Liver (tissue), 3 donors: ENCODE measurements around the gene FGF5.

Experiments
- GABPA ChIP-seq, 2 donors: IDR thresholded peaks in 1 of 2; conservative IDR thresholded peaks in 1 of 2; 2 replicates each; pipeline ENCODE4 v1.6.1; 2016; ENCODE audit warnings: antibody characterized with exemption in 2 of 2, mild to moderate bottlenecking in 1 of 2, moderate library complexity in 1 of 2
- RXRA ChIP-seq, 2 donors: IDR thresholded peaks; 2 replicates each; pipeline ENCODE4 v1.6.1; 2017 to 2018; ENCODE audit warnings: antibody characterized with exemption in 2 of 2, mild to moderate bottlenecking in 1 of 2
- SP1 ChIP-seq: IDR thresholded peaks from 2 replicates; pipeline ENCODE4 v1.6.1; 2018; ENCODE audit warnings: antibody characterized with exemption, mild to moderate bottlenecking
- TAF1 ChIP-seq: conservative IDR thresholded peaks from 2 replicates; pipeline ENCODE4 v1.6.1; 2016; ENCODE audit warnings: antibody characterized with exemption, mild to moderate bottlenecking
- YY1 ChIP-seq: IDR thresholded peaks from 2 replicates; pipeline ENCODE4 v1.6.1; 2016; ENCODE audit warnings: antibody characterized with exemption, mild to moderate bottlenecking
- TF ChIP-seq, protein P1 (sequence below): fragments of 150-350 bp; IDR thresholded peaks from 2 replicates; pipeline ENCODE4 v1.5.1; 2017; ENCODE audit warnings: improper control_type of control experiment, low read depth, low read length; ENCODE audit not compliant: missing input control
- donor health status: healthy.
- donor health status: healthy.

- TF ChIP-seq, protein P1, sequence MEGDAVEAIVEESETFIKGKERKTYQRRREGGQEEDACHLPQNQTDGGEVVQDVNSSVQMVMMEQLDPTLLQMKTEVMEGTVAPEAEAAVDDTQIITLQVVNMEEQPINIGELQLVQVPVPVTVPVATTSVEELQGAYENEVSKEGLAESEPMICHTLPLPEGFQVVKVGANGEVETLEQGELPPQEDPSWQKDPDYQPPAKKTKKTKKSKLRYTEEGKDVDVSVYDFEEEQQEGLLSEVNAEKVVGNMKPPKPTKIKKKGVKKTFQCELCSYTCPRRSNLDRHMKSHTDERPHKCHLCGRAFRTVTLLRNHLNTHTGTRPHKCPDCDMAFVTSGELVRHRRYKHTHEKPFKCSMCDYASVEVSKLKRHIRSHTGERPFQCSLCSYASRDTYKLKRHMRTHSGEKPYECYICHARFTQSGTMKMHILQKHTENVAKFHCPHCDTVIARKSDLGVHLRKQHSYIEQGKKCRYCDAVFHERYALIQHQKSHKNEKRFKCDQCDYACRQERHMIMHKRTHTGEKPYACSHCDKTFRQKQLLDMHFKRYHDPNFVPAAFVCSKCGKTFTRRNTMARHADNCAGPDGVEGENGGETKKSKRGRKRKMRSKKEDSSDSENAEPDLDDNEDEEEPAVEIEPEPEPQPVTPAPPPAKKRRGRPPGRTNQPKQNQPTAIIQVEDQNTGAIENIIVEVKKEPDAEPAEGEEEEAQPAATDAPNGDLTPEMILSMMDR = no peak
- TF ChIP-seq SP1 (no peak), RXRA (IDR thresholded peaks at IDR 0.05) (no peak), GABPA (IDR thresholded peaks at IDR 0.05 in 1 of 2, conservative IDR thresholded peaks at IDR 0.05 in 1 of 2) (no peak), TAF1 (no peak), YY1 (no peak)
These were observed 40.4 kb upstream of the FGF5 start for GRCh38 chr4:80226094-80226493.
